HepG2 (cell line): ENCODE results near the gene SPSB2. TPM values are rescaled to one million over a fixed set of nuclear protein-coding genes. Genes with fewer than 3 reads are reported as not detected.
A peak's percentile ranks its signal among the peaks of the same experiment; 100 is the strongest.

Experiments used
- ERF ChIP-seq: IDR thresholded peaks from 2 replicates; pipeline ENCODE4 v1.6.1; 2018; ENCODE audit warnings: missing biosample characterization, missing genetic modification reagents
- HNF1A ChIP-seq, 2 experiments: sonication (generic) in 1 of 2; formaldehyde crosslinking in 1 of 2; IDR thresholded peaks; 2 replicates each; pipeline versions ENCODE4 v1.4.0 to v1.6.1; 2016 to 2020; ENCODE audit warnings: borderline replicate concordance in 1 of 2, low read depth in 1 of 2, mild to moderate bottlenecking in 1 of 2, missing genetic modification reagents in 1 of 2
- KAT8 ChIP-seq: IDR thresholded peaks from 2 replicates; pipeline ENCODE4 v1.6.1; 2016; ENCODE audit warnings: missing genetic modification reagents, missing compliant biosample characterization
- MXI1 ChIP-seq: IDR thresholded peaks from 3 replicates; pipeline ENCODE4 v1.6.1; 2012; ENCODE audit warnings: low read depth, low read length, inconsistent platforms, borderline replicate concordance
- PATZ1 ChIP-seq: sonication (generic); formaldehyde crosslinking; IDR thresholded peaks from 2 replicates; pipeline ENCODE4 v1.4.0; 2020; ENCODE audit warnings: missing genetic modification reagents
- ZBTB4 ChIP-seq: sonication (generic); formaldehyde crosslinking; IDR thresholded peaks from 2 replicates; pipeline ENCODE4 v1.4.0; 2020; ENCODE audit warnings: missing genetic modification reagents, mild to moderate bottlenecking, borderline replicate concordance
- ZBTB7B ChIP-seq: sonication (generic); formaldehyde crosslinking; IDR thresholded peaks from 2 replicates; pipeline ENCODE4 v1.4.0; 2020; ENCODE audit warnings: missing genetic modification reagents
- ZFAT ChIP-seq: sonication (generic); formaldehyde crosslinking; conservative IDR thresholded peaks from 2 replicates; pipeline ENCODE4 v1.8.1; 2023; ENCODE audit warnings: missing genetic modification reagents, inconsistent platforms
- ZFX ChIP-seq: sonication (generic); formaldehyde crosslinking; IDR thresholded peaks from 2 replicates; pipeline ENCODE4 v1.4.0; 2020; ENCODE audit warnings: mild to moderate bottlenecking, low read depth, missing genetic modification reagents, moderate library complexity
- ZNF276 ChIP-seq: sonication (generic); formaldehyde crosslinking; IDR thresholded peaks from 2 replicates; pipeline ENCODE4 v1.4.0; 2020; ENCODE audit warnings: mild to moderate bottlenecking, low read depth, missing genetic modification reagents
- ZNF280B ChIP-seq: sonication (generic); formaldehyde crosslinking; IDR thresholded peaks from 2 replicates; pipeline ENCODE4 v1.5.0; 2020; ENCODE audit warnings: missing genetic modification reagents, mild to moderate bottlenecking, borderline replicate concordance
- ZNF3 ChIP-seq: IDR thresholded peaks from 2 replicates; pipeline ENCODE4 v1.7.0; 2017; ENCODE audit warnings: inconsistent platforms
- ZNF644 ChIP-seq: IDR thresholded peaks from 2 replicates; pipeline ENCODE4 v1.6.1; 2016; ENCODE audit warnings: low read depth
- polyA plus RNA-seq, 8 experiments: library from polyadenylated mRNA; depleted of rRNA in 3 of 8; stranded (reverse) in 7 of 8; unstranded in 1 of 8; fragments of >200 nt; fragmentation: Illumina TruSeq in 4 of 8; extraction: Trizol in 4 of 8; gene quantifications; 2 replicates each; pipeline versions ENCODE4 v1.2.1 to v1.2.3, GENCODE V29; 2011 to 2016; ENCODE audit warnings: low read depth in 4 of 8, missing spikeins in 1 of 8, mixed read lengths in 1 of 8; ENCODE audit not compliant: insufficient read depth in 1 of 8
- total RNA-seq, 5 experiments: library from RNA; depleted of rRNA; stranded (reverse); fragments of >200 nt; fragmentation: Illumina TruSeq; extraction: Trizol; gene quantifications; 2 replicates each; pipeline ENCODE4 v1.2.3, GENCODE V29; 2016; ENCODE audit warnings: low read depth in 1 of 5

Gene SPSB2
- total and polyA plus RNA-seq, 2 of the 13 experiments (the other 11 are each of a cell fraction or from before 2014, with no cell fraction given), result 2.0 to 6.2 TPM

GRCh38 chr12:6872073-6873048, 742 bp downstream of the SPSB2 start (continued):
- TF ChIP-seq ZNF276 (no peak), PATZ1 (CRISPR knock-in tag) (peak; percentile 91), ZNF280B (CRISPR knock-in tag) (peak; percentile 62; the same call in 1 of the 2 replicates), MXI1 (peak; percentile 94; the same call in 2 of the 3 replicates), HNF1A (IDR thresholded peaks at IDR 0.05; ENCODE audit: low read depth) (no peak), HNF1A (CRISPR knock-in tag; IDR thresholded peaks at IDR 0.05; ENCODE audit: borderline replicate concordance) (peak; percentile 82), ZBTB7B (CRISPR knock-in tag) (peak; percentile 97), ERF (CRISPR knock-in tag) (0 out of 2 replicates have a peak, but pooled peaks have one; percentile 22), ZBTB4 (CRISPR knock-in tag) (no peak), KAT8 (CRISPR knock-in tag) (0 out of 2 replicates have a peak, but pooled peaks have one; percentile 44), ZNF644 (CRISPR knock-in tag) (no peak), ZFAT (CRISPR knock-in tag) (no peak), ZNF3 (CRISPR knock-in tag) (no peak), ZFX (CRISPR knock-in tag) (peak; percentile 77; the same call in 1 of the 2 replicates)
